Hematopoietic multipotent progenitor cell treated with erythropoietin and hydrocortisone succinate and interleukin-3 and kit ligand, for 17 days (in vitro differentiated cells): ENCODE data around the gene SORBS2.
"Not testable (repeated sequence)": the region's sequence is repeated elsewhere in the genome, so short reads cannot be mapped to it uniquely, and the experiment has no call there.

Source experiments
- DNase-seq: peaks from one replicate; pipeline ENCODE4 v3.0.0-alpha.2; 2015; ENCODE audit warnings: low spot score

Gene SORBS2

GRCh38 chr4:185738820-185739219, 73.2 kb downstream of the SORBS2 start:
- DNase-seq, result no peak

DNA sequence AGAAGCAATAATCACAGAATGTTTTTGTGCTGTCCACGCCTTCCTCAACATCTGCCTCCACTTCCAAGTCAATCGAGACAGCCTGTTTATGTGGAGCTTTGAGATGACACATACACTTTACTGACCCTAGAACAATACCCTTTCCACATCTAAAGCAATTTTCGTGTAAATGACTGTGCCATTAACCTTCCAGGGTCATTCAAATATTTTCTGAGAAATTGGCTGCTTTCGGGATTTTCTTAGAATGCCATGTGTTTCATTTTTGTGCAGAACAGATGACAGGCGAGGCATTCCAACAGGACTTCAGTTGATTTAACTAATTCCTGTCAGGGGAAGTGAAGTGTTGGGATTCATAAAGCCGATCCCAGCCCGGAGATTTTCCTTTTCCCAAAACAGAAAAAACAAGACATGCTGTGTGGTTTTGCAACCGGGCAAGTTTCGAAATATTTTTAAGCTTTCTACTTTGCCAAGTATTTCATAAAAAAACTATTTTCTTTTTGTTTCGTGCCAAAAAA, 73.9 kb downstream of the SORBS2 start:
- DNase-seq, result no peak

- no peak for DNase-seq
Observed at GRCh38 chr4:185737489-185738037, 74.4 kb downstream of the SORBS2 start.

- DNase-seq, result no peak
Observed at GRCh38 chr4:185736882-185737281, 75.1 kb downstream of the SORBS2 start.

GRCh38 chr4:185735866-185736400, 76.1 kb downstream of the SORBS2 start:
- DNase-seq, result no peak

DNA sequence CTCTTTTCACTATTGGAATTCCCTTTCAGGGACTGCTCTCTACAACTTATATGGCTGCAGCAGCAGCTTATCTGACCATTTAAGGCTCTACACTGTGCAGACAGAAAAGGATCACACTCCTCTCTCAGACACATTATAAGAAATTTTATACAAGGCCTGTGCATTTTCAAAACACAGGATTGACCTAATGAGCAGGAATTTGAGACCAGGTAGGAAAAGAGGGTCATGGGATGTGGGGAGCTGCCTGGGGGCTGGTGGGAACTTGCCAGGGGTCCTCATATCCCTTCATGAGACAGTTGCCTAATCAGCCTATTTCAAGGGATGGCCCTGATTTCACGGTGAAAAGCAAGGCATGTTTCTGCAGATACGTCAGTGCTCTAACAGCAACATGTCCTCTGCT, 77.1 kb downstream of the SORBS2 start:
- no peak for DNase-seq

DNA sequence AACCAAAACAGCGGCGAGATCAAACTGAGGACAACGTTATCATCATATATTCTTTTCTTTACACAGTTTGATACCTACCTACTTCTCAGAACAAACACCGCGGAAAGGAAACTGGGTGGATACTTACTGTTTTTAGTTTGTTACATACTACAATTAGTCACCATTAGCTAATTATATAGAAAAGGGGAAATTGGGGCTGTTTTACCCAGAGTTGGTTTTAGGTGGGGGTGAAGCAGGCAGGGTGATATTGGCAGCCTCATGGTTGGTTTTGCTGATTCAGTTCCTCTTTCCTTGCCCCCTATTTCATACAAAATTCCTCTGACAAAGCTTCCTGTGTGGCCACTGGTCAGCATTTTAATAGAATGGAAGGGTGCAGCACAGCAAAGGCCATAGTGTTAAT, 77.8 kb downstream of the SORBS2 start:
- DNase-seq, result no peak

- DNase-seq, result no peak
Observed at GRCh38 chr4:185730849-185731608, 81.0 kb downstream of the SORBS2 start.

DNA sequence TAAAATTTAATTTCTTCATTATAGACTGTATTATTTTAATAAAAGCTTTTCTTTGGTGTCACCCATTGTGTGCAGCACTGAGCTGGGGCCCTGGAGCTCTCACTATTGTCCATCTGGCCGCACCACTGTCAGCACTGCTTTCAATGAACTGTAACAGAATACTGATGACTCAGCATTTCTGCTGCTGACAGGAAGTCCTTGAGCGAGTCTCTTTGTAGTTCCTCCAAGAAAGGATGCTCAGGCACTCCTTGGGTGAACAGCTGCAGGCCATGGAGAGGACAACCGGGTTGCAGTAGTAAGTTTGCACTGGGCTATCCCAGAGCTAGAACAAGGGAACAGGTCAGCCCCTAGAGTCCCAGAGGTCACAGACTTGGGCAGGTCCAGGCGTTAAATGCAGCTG, 81.6 kb downstream of the SORBS2 start:
- no peak for DNase-seq

DNA sequence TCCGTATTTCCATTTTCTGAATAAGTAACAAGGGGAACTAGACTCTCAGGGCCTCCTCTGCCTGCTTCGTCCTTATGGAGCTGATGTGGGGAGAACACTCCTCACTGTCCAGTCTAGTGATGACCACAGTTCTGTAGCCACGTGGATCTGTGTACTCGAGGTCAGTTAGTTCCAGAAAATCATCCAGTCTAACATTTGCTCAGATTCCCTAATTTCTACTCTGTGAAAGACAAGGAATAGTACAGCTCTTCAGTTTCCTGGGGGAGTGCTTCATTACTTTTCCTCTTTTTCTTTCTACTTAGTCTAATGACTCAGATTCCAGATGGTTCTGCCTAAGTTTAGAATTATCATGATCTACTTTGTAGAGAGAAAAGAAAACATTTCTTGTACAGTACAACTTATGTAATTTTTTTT, 82.6 kb downstream of the SORBS2 start:
- DNase-seq, result no peak

- DNase-seq, result no peak
Observed at GRCh38 chr4:185728893-185729292, 83.1 kb downstream of the SORBS2 start.

- DNase-seq, result no peak
Observed at GRCh38 chr4:185726931-185727330, 85.1 kb downstream of the SORBS2 start.

- no peak for DNase-seq
Observed at GRCh38 chr4:185723631-185724260, 88.2 kb downstream of the SORBS2 start.

DNA sequence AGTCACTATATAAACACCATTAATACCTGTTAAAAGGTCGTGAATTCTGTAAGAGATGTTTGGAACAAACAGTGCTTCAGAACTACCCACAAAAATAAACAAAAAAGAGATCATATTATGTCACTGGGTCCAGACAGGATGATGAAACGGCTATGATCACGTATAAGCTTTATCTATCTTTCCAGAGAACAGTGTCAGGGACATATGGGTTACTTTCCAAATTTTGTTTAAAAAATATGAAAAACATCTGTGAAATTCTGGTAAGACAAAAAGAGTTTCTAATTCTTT, 90.0 kb downstream of the SORBS2 start:
- no peak for DNase-seq

DNA sequence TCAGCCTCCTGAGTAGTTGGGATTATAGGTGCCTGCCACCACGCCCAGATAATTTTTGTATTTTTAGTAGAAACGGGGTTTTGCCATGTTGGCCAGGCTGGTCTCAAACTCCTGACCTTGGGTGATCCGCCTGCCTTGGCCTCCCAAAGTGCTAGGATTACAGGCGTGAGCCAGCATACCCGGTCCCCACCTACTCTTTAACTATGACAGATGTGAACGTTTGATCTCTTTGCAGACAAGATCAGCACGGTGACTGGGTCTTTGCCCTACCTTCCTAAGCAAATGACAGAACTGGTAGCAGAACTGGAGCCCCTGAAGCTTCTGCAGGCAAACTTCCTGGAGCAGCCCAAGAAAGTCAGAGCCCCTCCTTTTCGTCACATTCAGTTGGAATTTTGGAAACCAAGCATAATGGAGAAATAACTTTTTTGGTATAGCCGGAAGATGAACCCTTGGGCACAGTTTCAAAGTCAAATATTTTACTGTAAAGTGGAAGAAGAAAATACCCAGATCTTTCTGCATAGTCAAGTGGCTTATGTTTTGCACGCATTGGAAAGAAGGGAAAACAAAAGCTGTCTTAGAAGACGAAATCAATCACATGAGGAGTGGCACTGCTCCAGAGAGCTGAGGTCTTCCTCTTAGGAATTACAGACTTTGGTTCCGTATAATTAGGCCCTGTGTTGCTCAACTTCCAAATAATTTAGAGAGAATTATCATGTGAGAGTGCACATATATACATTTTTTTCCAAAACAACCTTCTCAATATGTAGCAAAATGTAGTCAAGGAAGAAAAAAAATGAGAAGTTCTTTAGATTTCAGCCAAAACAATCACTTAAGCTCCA, 90.6 kb downstream of the SORBS2 start:
- DNase-seq, result no peak

DNA sequence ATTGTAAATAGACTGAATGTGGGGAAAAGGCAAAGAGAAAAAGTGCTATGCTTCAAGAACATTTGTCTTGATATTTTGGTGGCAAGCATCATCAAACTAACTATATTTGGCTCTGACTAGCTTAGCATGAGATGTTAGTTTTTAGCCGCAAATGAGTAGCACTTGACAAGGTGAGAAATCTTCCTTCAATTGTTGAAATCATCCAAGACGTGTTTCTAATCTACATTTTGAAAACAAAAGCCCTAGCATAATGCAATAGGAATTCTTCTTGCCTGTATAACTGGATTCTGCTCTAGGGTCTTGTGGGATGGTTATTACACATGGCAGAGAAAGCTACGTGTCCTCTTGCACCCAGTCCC, 92.5 kb downstream of the SORBS2 start:
- no peak for DNase-seq

GRCh38 chr4:185718578-185719499, 93.2 kb downstream of the SORBS2 start:
- no peak for DNase-seq

DNA sequence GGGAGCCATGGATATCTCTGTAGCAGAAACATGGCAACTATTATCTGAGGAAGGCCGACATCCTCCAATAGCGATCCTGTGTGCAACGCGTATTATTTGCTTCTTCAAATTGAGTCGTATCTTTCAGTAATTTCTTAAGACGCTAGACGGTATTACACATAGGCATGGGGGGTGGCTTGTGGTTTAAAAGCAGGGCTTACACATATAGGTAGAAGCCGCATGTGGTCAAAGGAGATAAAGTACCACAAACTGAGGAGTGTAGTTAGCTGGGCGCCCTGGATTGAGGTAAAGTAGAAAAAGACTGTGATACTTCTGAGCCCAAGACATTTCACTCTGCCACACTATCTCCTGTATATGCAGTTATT, 94.6 kb downstream of the SORBS2 start:
- no peak for DNase-seq

DNA sequence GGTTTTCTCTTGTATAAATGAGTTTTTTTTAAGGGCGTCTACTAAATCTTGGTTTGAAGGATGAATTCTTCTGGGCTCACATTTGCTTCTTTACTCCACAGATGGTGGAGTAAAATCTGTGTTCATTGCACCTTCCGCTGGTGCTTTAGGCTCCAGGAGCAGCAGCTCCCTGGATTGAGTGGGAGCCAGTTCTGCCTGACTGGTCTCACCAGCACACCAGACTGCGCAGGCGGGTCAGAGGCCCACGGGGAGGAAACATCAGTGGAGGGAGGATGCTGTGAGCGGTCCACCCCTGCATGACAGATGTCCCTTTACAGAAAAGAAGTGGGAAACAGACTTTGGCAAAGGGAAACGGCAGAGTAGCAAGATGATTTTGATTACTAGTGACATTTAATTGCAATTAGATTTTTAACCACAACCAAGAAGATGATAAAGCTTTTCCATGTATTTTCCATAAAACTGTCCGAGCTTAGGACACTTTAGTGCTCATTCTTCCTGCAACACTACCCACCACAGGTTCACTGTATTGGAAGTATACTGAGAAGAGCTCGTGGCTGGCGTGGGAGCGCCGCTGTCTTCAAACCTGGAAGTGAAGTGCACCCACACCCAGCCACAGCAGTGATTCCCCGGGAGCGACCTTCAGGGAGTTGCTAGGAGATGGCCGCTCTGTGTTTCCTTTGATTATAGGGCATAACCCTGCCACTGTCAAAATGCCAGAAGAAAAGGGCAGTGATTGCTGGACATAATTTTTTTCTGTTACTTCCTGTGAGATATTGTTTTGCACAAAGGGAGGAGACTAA, 95.2 kb downstream of the SORBS2 start:
- no peak for DNase-seq

DNA sequence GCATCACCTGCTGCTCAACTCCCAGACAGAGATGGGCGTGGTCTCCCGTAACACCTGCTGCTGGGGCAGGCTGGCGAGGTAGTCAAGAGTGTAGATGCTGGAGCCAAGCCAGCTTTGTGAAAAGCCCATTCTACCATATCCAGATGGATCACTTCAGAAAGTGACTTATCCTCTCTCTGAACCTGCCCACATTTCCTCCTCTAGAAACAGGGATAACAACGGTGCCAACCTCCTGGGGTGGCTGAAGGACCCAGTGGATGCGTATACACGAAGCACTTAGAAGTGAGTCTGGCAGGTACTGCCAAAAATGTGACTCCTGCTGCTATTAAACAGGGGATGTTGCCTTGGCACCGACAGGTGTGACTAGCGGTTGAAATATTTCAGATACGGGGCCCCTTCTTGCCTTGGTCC, 95.8 kb downstream of the SORBS2 start:
- DNase-seq, result no peak

GRCh38 chr4:185714524-185714923, 97.5 kb downstream of the SORBS2 start:
- DNase-seq, result not testable (repeated sequence)
